GM21825 (cell line): Measurements from ENCODE around the gene RAB6A.
A peak's percentile ranks its signal among the peaks of the same experiment; 100 is the strongest.
"Not testable (repeated sequence)": the region's sequence is repeated elsewhere in the genome, so short reads cannot be mapped to it uniquely, and the experiment has no call there.

Experiments used
- ATAC-seq: cut with Tn5 transposase; IDR thresholded peaks from one replicate; pipeline ENCODE4 v1.9.1; 2021; ENCODE audit warnings: mild to moderate bottlenecking, moderate library complexity; ENCODE audit not compliant: unreplicated experiment

RAB6A gene

GRCh38 chr11:73760679-73761402 is at the start of gene RAB6A:
Gene RAB6A, minus strand, starts transcription at chr11:73761074. Its CDS starts 439 bp downstream, at chr11:73760635.
- peak; percentile 90 for ATAC-seq

- no peak for ATAC-seq
Observed at GRCh38 chr11:73810637-73811036, 49.8 kb upstream of the RAB6A start.

DNA sequence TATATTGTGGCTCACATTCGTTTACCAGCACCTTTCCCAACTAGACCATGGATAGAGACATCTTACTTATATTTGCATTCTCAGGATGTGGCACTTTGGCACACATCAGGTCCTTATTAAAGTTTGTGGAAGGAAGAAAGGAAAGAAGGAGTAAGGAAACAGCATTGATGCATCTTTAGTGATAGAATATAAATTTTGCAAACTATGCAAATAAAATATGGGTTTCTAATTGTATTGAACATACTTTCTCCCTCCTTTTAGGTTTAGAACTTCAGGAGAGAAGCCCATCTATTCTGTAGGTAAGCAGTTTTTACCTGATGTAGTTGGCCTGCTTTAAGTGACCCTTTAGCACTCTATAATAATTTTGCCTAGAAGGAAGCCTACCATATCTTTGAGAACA is 47.2 kb upstream of the RAB6A start:
- ATAC-seq = no peak

DNA sequence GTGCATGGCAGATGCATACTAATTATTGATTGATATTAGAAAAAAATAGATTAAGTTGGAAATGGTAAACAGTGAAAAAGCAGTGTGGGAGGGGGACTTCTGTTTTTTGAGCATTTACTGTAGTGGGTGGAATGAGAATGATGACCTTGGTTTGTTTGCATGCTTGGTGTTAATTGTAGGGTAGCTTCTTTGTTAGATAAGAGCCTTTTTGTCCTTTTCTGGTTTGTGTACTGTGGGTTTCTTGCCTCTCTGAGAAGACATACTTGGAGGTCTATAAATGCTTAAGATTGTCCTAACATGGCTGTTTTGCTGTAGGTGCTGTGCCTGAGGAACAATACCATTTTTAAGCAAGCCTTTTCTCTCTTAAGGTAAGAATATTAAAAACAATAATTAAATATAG is 43.8 kb upstream of the RAB6A start:
- ATAC-seq = no peak

GRCh38 chr11:73801136-73801535 is 40.3 kb upstream of the RAB6A start:
- ATAC-seq = no peak

- no peak for ATAC-seq
Observed at GRCh38 chr11:73800276-73800806, 39.5 kb upstream of the RAB6A start.

GRCh38 chr11:73797457-73797856 is 36.6 kb upstream of the RAB6A start:
- no peak for ATAC-seq

DNA sequence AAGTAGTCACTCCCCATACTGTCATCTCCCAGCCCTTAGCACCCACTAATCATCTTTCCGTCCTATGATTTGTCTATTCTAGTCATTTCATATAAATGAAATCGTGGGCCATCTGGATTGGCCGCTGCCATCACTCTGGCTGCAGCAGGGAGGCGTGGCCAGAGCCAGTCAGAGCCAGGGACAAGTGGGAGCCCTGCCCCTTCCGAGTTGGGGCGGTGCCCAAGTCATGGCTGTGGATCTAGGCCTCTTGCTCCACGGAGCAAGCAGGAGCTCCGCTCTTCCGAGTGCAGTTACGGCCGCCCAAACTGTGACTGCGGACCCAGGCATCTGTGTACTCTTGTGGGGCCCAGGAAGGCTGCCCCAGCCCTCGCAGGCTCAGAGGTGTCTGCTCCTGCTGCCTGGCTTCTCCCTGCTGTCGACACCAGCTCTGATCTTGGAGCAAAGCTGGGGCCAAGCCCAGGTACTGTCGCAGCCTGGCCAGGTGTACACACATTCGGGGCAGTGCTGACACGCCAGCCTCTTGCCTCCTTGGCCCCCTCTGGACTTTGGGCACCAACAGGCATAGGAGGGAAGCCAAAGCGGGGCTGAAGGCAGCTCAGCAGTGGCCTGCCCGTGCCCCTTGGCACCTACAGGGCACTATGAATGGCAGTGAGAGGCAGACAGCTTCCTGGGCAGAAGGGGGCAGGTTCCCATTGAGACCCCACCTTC is 35.2 kb upstream of the RAB6A start:
- ATAC-seq = no peak

GRCh38 chr11:73792584-73792983 is 31.7 kb upstream of the RAB6A start:
- no peak for ATAC-seq

DNA sequence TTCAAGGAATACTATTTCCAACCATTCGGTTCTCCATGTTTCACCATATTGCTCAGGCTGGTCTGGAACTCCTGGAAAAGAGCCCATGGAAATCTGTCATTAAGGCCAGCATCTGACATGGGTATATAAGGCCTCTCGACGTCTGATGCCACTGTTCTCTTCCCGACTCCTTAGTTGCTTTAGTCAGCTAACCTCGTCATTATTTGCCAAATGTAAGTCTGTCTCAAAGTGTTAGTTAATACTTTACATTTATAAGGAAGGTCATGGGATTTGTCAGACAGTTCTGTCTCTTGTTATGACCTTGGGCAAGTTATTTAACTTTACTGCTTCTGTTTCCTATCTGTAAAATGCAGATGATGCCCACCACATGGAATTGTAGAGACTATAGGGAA is 28.4 kb upstream of the RAB6A start:
- ATAC-seq = no peak

- peak; percentile 87 for ATAC-seq
Observed at GRCh38 chr11:73787643-73788558, 27.0 kb upstream of the RAB6A start, which contains the start of gene MRPL48. Gene MRPL48, plus strand, starts transcription at chr11:73787874. Its CDS starts 98 bp downstream, at chr11:73787972.

DNA sequence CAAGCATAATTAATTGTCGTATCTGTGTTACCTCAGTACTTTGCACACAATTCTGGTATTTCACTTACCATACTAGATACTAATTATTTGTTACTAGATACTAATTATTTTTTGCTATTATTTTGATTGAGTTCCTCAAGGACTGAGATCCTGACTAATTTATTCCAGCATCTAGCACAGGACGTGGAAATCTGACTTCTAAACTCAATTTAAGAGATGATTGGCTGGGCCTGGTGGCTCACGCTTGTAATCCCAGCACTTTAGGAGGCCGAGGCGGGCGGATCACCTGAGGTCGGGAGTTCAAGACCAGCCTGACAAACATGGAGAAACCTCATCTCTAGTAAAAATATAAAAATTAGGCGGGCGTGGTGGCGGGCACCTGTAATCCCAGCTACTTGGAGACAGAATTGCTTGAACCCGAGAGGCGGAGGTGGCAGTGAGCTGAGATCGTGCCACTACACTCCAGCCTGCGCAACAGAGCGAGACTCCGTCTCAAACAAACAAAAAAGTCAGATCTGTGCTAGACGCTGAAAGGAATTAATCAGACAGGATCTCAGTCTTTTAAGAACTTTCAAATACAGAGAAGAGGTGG is 26.3 kb upstream of the RAB6A start:
- no peak for ATAC-seq

DNA sequence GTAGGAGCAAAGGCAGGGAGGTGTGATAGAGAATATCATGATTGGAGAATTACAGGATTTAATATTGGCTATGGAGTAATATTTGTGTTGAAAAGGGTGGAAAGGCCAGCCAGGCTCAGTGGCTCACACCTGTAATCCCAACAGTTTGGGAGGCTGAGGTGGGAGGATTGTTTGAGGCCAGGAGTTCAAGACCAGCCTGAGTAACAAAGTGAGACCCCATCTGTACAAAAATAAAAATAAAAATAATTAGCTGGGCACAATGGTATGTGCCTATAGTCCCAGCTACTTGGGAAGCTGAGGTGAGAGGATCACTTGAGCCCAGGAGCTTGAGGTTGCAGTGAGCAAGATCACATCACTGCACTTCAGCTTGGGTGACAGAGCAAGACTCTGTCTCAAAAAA is 24.6 kb upstream of the RAB6A start:
- ATAC-seq = not testable (repeated sequence)

GRCh38 chr11:73784734-73785133 is 23.9 kb upstream of the RAB6A start:
- ATAC-seq = no peak

- ATAC-seq = no peak
Observed at GRCh38 chr11:73784080-73784634, 23.3 kb upstream of the RAB6A start.

GRCh38 chr11:73783483-73784020 is 22.7 kb upstream of the RAB6A start:
- ATAC-seq = no peak

DNA sequence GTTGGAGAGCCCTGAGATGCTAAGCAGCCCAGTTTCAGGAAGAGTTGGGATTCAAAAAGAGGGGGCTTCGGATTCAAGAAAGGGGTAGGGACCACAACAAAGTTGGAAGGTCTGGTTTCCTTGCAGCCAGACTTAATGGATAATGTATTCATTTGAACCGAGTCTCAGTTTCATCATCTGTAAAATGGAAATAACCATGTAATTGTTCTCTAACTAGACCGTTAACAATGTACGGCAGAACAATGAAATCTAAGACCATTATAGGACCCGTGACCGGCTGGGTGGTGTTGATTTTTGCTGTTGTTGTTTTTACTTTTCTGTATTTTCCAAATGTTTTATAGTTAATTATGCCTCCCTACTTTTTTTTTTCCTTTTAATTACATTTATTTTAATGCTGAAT is 20.4 kb upstream of the RAB6A start:
- ATAC-seq = no peak

DNA sequence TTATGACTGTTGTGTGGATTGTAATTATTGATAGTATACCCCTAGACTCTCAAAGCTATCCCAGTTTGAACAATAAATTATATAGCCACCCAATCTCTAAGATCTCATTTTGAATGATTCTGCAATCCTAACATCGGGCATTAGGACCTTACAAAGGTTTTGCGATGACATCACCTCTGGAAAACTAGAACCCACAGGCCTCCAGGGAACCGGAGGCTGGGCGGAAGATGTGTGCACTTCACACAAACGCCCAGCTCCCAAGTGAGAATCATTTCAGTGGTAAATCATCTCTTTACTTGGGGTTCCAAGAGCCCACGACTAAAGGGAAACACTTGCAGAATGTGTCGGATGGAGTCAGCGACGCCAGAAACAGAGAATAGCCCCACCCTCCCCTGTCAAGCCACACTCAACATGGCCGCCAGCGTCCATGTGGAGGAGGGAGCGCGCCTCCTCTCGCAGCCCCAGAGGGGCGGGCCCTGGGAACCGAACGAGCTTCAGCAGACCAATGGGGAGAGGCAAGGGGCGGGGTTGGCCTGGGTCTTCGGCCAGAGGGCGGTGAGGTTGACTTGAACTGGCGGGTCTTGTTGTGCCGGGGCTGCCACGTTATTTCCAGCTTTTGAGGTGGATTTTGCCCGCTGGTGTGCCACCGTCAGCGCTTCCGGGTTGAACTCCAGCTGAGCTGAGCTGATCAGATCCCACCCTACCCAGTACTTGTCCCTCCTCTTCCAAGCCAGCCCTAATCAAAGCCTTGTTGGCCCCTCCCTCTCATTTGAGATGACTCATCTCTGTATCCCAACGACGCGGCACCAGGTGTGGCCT is 18.4 kb upstream of the RAB6A start:
- ATAC-seq = peak; percentile 97

DNA sequence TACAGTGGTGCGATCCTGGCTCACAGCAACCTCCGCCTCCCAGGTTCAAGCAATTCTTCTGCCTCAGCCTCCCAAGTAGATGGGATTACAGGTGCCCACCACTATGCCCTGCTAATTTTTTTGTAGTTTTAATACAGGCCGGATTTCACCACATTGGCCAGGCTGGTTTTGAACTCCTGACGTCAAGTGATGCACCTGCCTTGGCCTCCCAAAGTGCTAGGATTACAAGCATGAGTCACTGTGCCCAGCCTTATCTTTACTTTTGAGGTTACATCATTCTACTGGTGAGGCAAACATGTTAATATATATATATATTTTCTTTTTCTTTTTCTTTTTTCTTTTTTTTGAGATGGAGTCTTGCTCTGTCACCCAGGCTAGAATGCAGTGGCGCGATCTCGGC is 9.9 kb upstream of the RAB6A start:
- ATAC-seq = not testable (repeated sequence)
